GM10248 (cell line): ENCODE results near the gene DHRS1.

Experiments used
- CTCF ChIA-PET: fragments of 300-600 bp; sonication (Branson Sonifier 250); formaldehyde crosslinking; extraction: SDS; loops from one replicate; lab custom pipeline; 2021; ENCODE audit warnings: antibody characterized with exemption; lab: Yijun Ruan, JAX
- POLR2A ChIA-PET: fragments of 350-650 bp; sonication (Branson Sonifier 250); formaldehyde crosslinking; extraction: SDS; loops from one replicate; lab custom pipeline; 2020; ENCODE audit warnings: antibody characterized with exemption; lab: Yijun Ruan, JAX
- DNase-seq: peaks from one replicate; pipeline ENCODE4 v3.0.0; 2012; ENCODE audit errors: extremely low spot score
- TF ChIP-seq, protein P1 (sequence below): IDR thresholded peaks from 2 replicates; pipeline ENCODE4 v1.5.1; 2012; ENCODE audit warnings: mild to moderate bottlenecking, low read depth; ENCODE audit errors: extremely low read depth, missing control alignments, control extremely low read depth

The DHRS1 gene

DNA sequence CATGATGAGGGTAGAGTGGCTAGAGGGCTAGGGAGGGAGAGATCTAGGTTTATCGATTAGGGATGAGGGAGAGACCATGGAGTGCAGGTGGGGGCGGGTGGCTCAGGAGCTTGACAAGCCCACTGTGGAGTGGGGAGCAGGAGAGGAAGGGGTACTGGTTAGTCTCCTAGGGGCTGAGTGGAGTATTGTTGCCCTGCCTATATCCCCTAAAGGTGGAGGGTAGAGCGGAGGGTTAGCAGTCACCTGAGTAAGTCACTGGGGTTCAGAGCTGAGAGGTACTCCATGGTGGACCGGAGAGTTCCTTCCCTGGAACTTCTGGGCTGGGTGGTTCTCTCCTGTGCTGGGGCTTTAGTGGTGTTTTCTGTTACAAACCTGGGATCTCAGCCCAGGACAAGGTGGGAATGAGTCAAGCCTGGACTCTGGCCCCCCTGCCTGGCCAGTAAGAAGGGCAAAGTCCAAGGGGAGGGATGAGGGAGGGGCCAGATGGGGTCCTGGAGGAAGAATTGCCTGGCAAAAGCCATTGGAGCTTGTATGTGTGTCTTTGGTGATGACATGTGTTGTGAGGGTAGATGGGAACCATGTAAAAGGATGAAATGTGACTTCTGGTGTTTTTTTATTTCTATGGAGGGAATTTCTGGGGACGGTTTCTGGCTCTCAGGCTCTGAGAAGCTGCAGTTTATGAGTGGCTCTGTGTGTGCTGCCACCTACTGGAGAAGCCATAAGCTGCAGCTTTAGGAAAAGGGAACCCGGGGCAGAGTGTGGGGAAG, 8.2 kb upstream of the DHRS1 start, which contains the start of gene CIDEB:
Gene CIDEB (minus strand): TSS at position 403 of the 767 bp plus-strand sequence. CDS start 119 bp downstream, at position 284.
- peak; percentile 74 for DNase-seq
- POLR2A ChIA-PET = interaction anchor here (0.6 to 1.2 kb wide), 5 partner anchors 8 to 134 kb away, joined by 3 to 5 read pairs (median 3); partner anchors contain the start of genes DHRS1, NOP9 and TINF2
- CTCF ChIA-PET = interaction anchor here (0.7 to 10.4 kb wide), 59 partner anchors 9 to 719 kb away, joined by 3 to 155 read pairs (median 5); partner anchors contain the start of genes ADCY4, CBLN3, CHMP4A and DHRS1
- TF ChIP-seq, protein P1, sequence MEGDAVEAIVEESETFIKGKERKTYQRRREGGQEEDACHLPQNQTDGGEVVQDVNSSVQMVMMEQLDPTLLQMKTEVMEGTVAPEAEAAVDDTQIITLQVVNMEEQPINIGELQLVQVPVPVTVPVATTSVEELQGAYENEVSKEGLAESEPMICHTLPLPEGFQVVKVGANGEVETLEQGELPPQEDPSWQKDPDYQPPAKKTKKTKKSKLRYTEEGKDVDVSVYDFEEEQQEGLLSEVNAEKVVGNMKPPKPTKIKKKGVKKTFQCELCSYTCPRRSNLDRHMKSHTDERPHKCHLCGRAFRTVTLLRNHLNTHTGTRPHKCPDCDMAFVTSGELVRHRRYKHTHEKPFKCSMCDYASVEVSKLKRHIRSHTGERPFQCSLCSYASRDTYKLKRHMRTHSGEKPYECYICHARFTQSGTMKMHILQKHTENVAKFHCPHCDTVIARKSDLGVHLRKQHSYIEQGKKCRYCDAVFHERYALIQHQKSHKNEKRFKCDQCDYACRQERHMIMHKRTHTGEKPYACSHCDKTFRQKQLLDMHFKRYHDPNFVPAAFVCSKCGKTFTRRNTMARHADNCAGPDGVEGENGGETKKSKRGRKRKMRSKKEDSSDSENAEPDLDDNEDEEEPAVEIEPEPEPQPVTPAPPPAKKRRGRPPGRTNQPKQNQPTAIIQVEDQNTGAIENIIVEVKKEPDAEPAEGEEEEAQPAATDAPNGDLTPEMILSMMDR = peak; percentile 93

DNA sequence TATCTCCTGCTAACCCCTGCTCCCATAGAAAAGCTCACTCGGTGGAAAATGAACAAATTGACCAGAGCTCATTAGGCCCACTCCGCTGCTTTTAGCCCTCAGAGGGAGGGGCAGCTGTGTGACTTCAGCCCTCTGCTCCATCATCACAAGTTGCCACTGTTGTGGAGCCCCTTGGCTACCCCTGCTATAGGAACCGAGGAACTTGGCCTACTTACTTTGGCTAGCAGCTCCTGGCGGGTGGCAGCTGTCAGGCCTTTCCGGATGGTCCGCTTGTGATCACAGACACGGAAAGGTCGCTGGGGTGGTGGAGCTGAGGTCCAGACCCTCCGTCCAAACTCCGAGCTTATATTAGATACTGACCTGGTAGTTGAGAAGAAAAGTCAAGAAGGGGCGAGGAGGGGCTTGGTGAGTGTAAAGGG, 7.6 kb upstream of the DHRS1 start:
- no peak for DNase-seq
- POLR2A ChIA-PET = no interaction called here
- CTCF ChIA-PET = interaction anchor here (1.1 to 10.4 kb wide), 33 partner anchors 9 to 250 kb away, joined by 3 to 155 read pairs (median 12); partner anchors contain the start of genes ADCY4, CBLN3, CHMP4A and DHRS1
- TF ChIP-seq, protein P1 = no peak

GRCh38 chr14:24304019-24304387, 4.4 kb upstream of the DHRS1 start:
- ChIA-PET CTCF (interaction anchor here (0.9 to 15.5 kb wide), 5 partner anchors 24 to 189 kb away, joined by 3 to 323 read pairs (median 3); partner anchors contain the start of genes DCAF11, NRL and TINF2), POLR2A (no interaction called here)
- no peak for DNase-seq
- TF ChIP-seq, protein P1 = no peak

DNA sequence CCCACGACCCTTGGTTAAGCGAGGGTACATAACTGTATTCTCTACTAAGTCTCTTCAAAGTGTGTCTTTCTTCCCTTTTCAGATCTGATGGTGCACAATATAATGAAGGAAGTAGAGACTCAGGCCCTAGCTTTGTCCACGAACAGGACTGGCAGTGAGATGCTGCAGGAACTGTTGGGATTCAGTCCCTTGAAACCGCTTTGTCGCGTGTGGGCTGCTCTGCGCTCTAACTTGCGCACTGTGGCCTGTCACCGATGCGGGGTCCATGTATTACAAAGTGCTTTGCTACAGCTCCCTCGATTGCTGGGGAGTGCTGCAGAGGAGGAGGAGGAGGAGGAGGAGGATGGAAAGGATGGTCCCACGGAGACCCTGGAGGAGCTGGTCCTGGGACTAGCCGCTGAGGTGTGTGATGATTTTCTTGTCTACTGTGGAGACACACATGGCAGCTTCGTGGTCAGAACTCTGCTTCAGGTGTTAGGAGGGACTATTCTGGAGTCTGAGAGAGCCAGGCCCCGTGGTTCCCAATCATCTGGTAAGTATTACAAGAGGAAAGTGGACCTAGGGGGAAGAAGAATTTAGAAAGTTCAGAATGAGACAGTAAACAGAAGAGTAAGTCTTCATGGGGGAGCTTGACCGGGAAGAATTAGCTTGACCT, 873 bp upstream of the DHRS1 start:
- POLR2A ChIA-PET = interaction anchor here (1.0 to 1.2 kb wide), 3 partner anchors 8 to 143 kb away, joined by 3 to 4 read pairs (median 4); partner anchors contain the start of genes CIDEB and TINF2
- TF ChIP-seq, protein P1 = no peak
- DNase-seq = no peak
- CTCF ChIA-PET = interaction anchor here (0.9 to 15.5 kb wide), 13 partner anchors 9 to 210 kb away, joined by 3 to 323 read pairs (median 5); partner anchors contain the start of genes CIDEB, GMPR2, LTB4R and LTB4R2

DNA sequence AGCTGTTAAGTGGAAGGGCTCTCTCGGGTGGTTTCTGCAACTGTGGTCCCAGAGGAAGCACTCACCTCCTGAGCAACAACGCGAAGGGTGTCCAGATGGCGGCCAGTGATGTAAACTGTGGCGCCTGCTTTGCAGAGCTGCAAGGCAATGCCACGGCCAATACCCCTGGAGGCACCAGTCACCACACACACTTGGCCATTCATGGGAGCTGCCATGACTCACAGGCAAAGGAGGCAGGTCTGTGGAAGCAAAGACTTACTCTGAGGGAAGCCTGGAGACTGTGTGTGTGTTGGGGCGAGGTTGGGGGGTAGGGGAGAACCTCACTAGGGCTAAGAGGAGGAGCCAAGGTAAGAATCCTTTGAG, 707 bp downstream of the DHRS1 start:
- TF ChIP-seq, protein P1 = no peak
- DNase-seq = no peak
- POLR2A ChIA-PET = interaction anchor here (1.0 kb wide), 1 partner anchor 57 kb away, joined by 3 read pairs; the partner anchor contains the start of gene TINF2
- CTCF ChIA-PET = interaction anchor here (0.8 to 15.5 kb wide), 14 partner anchors 11 to 240 kb away, joined by 3 to 323 read pairs (median 12); partner anchors contain the start of genes CIDEB, GMPR2, IRF9 and LTB4R
